MCF 10A (cell line): ENCODE data around the gene MRPL46. TPM values are rescaled to one million over a fixed set of nuclear protein-coding genes. Genes with fewer than 3 reads are reported as not detected.

ENCODE experiments used
- BruUV-seq: library from RNA; stranded (reverse); fragments of 400-500 nt; replicated peaks from 2 replicates; lab custom pipeline; 2021; lab: Mats Ljungman, UMichigan
- CTCF ChIA-PET: fragments of 300-600 bp; sonication (Branson Sonifier 250); formaldehyde crosslinking; extraction: SDS; loops from one replicate; lab custom pipeline; 2021; ENCODE audit warnings: antibody characterized with exemption, inconsistent platforms; lab: Yijun Ruan, JAX
- POLR2A ChIA-PET: fragments of 300-600, 350-650 bp; sonication (Branson Sonifier 250); formaldehyde crosslinking; extraction: SDS; loops from one replicate; lab custom pipeline; 2020; ENCODE audit warnings: antibody characterized with exemption, inconsistent platforms; lab: Yijun Ruan, JAX
- DNase-seq: peaks from one replicate; pipeline ENCODE4 v3.0.0-alpha.2; 2018; ENCODE audit not compliant: unreplicated experiment
- H3K27ac Mint-ChIP-seq: one replicate; pipeline ENCODE4 v1.8.0; 2022; ENCODE audit warnings: mild to moderate bottlenecking, low read depth, mixed read lengths; ENCODE audit not compliant: unreplicated experiment
- H3K27me3 Mint-ChIP-seq: one replicate; pipeline ENCODE4 v1.8.0; 2022; ENCODE audit warnings: mixed read lengths; ENCODE audit not compliant: insufficient read depth, unreplicated experiment
- H3K36me3 Mint-ChIP-seq: one replicate; pipeline ENCODE4 v1.8.0; 2022; ENCODE audit warnings: mild to moderate bottlenecking, moderate library complexity, mixed read lengths; ENCODE audit not compliant: insufficient read depth, unreplicated experiment
- H3K4me1 Mint-ChIP-seq: one replicate; pipeline ENCODE4 v1.8.0; 2022; ENCODE audit warnings: mixed read lengths; ENCODE audit not compliant: insufficient read depth, unreplicated experiment
- H3K4me3 Mint-ChIP-seq: one replicate; pipeline ENCODE4 v1.8.0; 2022; ENCODE audit warnings: mild to moderate bottlenecking, moderate library complexity, mixed read lengths; ENCODE audit not compliant: unreplicated experiment
- H3K9me3 Mint-ChIP-seq: one replicate; pipeline ENCODE4 v1.8.0; 2022; ENCODE audit warnings: mixed read lengths; ENCODE audit not compliant: unreplicated experiment
- intact Hi-C: fragments of 100-400 bp; cut with micrococcal nuclease; formaldehyde crosslinking; loops from 2 replicates; pipeline ENCODE4 v1.14.1; 2022
- total RNA-seq: library from RNA; stranded (reverse); gene quantifications from 2 replicates; pipeline ENCODE4 v1.2.3, GENCODE V29; 2022
- TF ChIP-seq, protein P1 (sequence below): fragments of 200-600 bp; IDR thresholded peaks from one replicate; pipeline ENCODE4 v1.8.0; 2022; ENCODE audit warnings: antibody characterized with exemption, mild to moderate bottlenecking; ENCODE audit not compliant: unreplicated experiment

Gene MRPL46
- total RNA-seq, 1 experiment from 2014 or later, result 23.2 TPM

DNA sequence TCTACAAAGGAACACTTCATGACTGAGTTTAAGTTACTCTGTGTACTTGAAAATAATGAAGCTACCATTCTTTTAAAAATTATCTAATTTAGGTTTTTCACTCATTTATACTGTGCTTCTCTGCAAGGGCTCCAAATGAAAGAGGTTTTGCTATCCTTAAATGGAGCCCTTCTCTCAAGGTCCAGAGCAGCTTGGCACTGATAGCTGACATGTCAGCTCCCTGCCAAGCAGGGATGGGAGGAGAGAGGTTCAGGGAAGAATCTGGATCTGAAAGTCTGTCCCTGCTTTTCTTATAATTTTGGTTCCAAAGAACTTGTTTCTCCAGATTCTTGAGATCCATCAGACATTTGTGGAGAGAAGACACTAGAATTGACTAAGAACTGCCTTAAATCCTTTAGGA lies 39.4 kb upstream of the MRPL46 start:
- no peak overlapping the region for H3K4me3 Mint-ChIP-seq
- DNase-seq, result no peak
- no TSS peak for BruUV-seq

DNA sequence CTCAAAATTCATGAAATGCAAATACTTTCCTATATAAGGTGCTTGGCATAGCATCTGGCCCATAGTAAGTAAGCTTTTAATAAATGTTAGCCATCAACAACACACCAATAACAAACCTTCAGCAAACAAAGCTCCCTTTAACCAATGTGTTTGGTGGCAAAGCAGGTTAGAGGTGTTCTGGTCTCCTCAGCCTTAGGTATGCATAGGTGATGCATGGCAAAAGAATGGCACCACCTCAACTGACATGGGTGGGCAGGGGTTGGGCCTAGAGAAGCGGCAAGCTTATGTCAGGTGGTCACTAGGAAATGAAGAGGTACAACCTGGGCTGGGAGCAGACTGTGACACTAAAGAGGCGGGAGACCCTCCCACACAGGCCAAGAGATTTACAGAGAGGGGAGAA lies 38.5 kb upstream of the MRPL46 start:
- Mint-ChIP-seq H3K9me3 (no peaks in the 10 kb centered on the region), H3K36me3 (peaks cover 20% of the 10 kb centered on the region), H3K27ac (no peak overlapping the region), H3K27me3 (no peaks in the 10 kb centered on the region), H3K4me3 (no peak overlapping the region), H3K4me1 (no peaks in the 10 kb centered on the region)
- DNase-seq, result no peak
- ChIA-PET POLR2A (no interaction called here), CTCF (interaction anchor here (0.6 kb wide), 1 partner anchor 20 kb away, joined by 3 read pairs; no protein-coding TSS in a partner anchor)
- intact Hi-C loops, result no loop called here
- no TSS peak for BruUV-seq
- TF ChIP-seq, protein P1, sequence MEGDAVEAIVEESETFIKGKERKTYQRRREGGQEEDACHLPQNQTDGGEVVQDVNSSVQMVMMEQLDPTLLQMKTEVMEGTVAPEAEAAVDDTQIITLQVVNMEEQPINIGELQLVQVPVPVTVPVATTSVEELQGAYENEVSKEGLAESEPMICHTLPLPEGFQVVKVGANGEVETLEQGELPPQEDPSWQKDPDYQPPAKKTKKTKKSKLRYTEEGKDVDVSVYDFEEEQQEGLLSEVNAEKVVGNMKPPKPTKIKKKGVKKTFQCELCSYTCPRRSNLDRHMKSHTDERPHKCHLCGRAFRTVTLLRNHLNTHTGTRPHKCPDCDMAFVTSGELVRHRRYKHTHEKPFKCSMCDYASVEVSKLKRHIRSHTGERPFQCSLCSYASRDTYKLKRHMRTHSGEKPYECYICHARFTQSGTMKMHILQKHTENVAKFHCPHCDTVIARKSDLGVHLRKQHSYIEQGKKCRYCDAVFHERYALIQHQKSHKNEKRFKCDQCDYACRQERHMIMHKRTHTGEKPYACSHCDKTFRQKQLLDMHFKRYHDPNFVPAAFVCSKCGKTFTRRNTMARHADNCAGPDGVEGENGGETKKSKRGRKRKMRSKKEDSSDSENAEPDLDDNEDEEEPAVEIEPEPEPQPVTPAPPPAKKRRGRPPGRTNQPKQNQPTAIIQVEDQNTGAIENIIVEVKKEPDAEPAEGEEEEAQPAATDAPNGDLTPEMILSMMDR, result no peak

More for the DNA sequence above, 39.4 kb upstream of the MRPL46 start:
- Mint-ChIP-seq H3K4me1 (no peaks in the 10 kb centered on the region), H3K36me3 (peaks cover 26% of the 10 kb centered on the region), H3K27me3 (no peaks in the 10 kb centered on the region), H3K9me3 (no peaks in the 10 kb centered on the region), H3K27ac (no peak overlapping the region)
- POLR2A ChIA-PET, result no interaction called here
- TF ChIP-seq, protein P1, result no peak
- intact Hi-C loops, result no loop called here
- CTCF ChIA-PET, result interaction anchor here (0.6 to 1.1 kb wide), 4 partner anchors 9 to 51 kb away, joined by 3 to 4 read pairs (median 3); no protein-coding TSS in a partner anchor

GRCh38 chr15:88504445-88504844 lies 37.3 kb upstream of the MRPL46 start:
- no peaks in the 10 kb centered on the region for H3K9me3 Mint-ChIP-seq
- H3K4me1 Mint-ChIP-seq, result no peaks in the 10 kb centered on the region
- POLR2A ChIA-PET, result no interaction called here
- intact Hi-C loops, result no loop called here
- peaks cover 10% of the 10 kb centered on the region for H3K36me3 Mint-ChIP-seq
- no peak for DNase-seq
- H3K27me3 Mint-ChIP-seq, result no peaks in the 10 kb centered on the region
- TF ChIP-seq, protein P1, result no peak
- no peak overlapping the region for H3K27ac Mint-ChIP-seq
- CTCF ChIA-PET, result no interaction called here
- no peak overlapping the region for H3K4me3 Mint-ChIP-seq
- BruUV-seq, result no TSS peak

GRCh38 chr15:88498996-88499395 lies 31.8 kb upstream of the MRPL46 start:
- BruUV-seq, result no TSS peak

More at GRCh38 chr15:88498996-88499395, 31.8 kb upstream of the MRPL46 start:
- DNase-seq, result no peak
- Mint-ChIP-seq H3K36me3 (peaks cover 6% of the 10 kb centered on the region), H3K27me3 (no peaks in the 10 kb centered on the region), H3K9me3 (no peaks in the 10 kb centered on the region), H3K4me3 (no peak overlapping the region), H3K4me1 (no peaks in the 10 kb centered on the region), H3K27ac (no peak overlapping the region)
- ChIA-PET CTCF (interaction anchor here (0.7 to 0.8 kb wide), 2 partner anchors 14 to 123 kb away, joined by 3 read pairs; no protein-coding TSS in a partner anchor), POLR2A (no interaction called here)
- intact Hi-C loops, result no loop called here
- TF ChIP-seq, protein P1, result no peak
